GM19455 (cell line): ENCODE data around the gene CKS1B.
"Not testable (repeated sequence)": the region's sequence is repeated elsewhere in the genome, so short reads cannot be mapped to it uniquely, and the experiment has no call there.

ENCODE experiments used
- ATAC-seq: cut with Tn5 transposase; IDR thresholded peaks from one replicate; pipeline ENCODE4 v1.9.1; 2021; ENCODE audit not compliant: unreplicated experiment

The CKS1B gene

GRCh38 chr1:154983776-154984466 is 9.4 kb downstream of the CKS1B start:
- no peak for ATAC-seq

- ATAC-seq, result not testable (repeated sequence)
Observed at GRCh38 chr1:154986736-154987135, 12.3 kb downstream of the CKS1B start.

GRCh38 chr1:154987326-154987725 is 12.8 kb downstream of the CKS1B start:
- no peak for ATAC-seq

- ATAC-seq, result no peak
Observed at GRCh38 chr1:154988058-154988954, 13.8 kb downstream of the CKS1B start.

- no peak for ATAC-seq
Observed at GRCh38 chr1:154989195-154989860, 14.8 kb downstream of the CKS1B start.

- ATAC-seq, result no peak
Observed at GRCh38 chr1:154990276-154990675, 15.8 kb downstream of the CKS1B start.

- ATAC-seq, result no peak
Observed at GRCh38 chr1:154992721-154993571, 18.5 kb downstream of the CKS1B start.

GRCh38 chr1:154993572-154994268 is 19.2 kb downstream of the CKS1B start, which contains the start of gene LENEP:
Gene LENEP (plus strand): TSS chr1:154993586. CDS start chr1:154993608, 22 bp downstream.
- no peak for ATAC-seq

- no peak for ATAC-seq
Observed at GRCh38 chr1:154994269-154994587, 19.7 kb downstream of the CKS1B start.

GRCh38 chr1:154994591-154994990 is 20.1 kb downstream of the CKS1B start:
- ATAC-seq, result no peak

GRCh38 chr1:154995301-154995983 is 21.0 kb downstream of the CKS1B start:
- not testable (repeated sequence) for ATAC-seq

- ATAC-seq, result no peak
Observed at GRCh38 chr1:154996966-154997701, 22.7 kb downstream of the CKS1B start.

GRCh38 chr1:154998201-154998780 is 23.8 kb downstream of the CKS1B start:
- ATAC-seq, result no peak

GRCh38 chr1:154998818-154999570 is 24.5 kb downstream of the CKS1B start:
- ATAC-seq, result no peak

- ATAC-seq, result no peak
Observed at GRCh38 chr1:154999571-155000410, 25.3 kb downstream of the CKS1B start.

GRCh38 chr1:155000411-155000725 is 25.9 kb downstream of the CKS1B start:
- ATAC-seq, result no peak
